Measurements from ENCODE around the gene TMF1.

DNA sequence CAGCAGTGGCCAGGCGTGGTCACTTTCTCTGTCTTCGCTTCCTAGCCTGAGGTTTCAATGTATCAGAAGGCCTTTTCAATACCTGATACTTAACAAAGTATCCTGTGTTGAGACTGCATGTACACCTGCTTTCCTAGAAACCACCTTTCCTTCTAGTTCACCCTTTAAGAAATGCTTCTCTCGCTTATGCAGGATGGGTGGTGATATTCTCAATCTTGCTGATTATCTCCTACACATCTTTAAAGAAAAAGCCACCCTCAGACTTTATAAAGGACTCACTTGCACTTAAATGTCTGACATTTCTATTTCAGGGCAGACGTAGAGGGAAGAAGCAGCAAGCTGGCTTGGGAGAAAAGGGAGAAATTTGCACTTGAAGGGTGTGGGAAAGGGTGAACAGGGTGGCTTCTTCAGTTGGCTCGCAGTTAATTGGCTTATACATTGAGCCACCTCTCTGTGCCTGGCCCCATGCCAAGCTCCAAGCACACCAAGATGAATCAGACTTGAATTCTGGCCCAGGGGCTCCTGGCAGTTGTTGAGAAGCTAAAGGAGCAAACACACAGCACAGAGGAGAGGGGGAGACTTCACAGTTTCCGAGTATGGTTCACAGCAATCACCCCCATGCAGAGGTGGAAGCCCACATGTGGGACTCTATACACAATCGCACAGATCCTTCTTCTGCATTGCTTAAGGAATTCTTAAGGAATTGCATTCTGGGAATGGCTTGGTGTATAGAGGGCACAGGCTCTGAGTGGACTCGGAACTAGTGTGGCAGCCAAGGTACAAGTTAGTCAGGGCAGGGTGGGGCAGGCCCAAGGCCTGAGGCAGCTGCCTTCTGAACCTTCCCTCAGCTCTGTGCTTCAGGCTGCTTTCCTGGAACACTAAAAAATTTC is 33.9 kb upstream of the TMF1 start:
- TF ChIP-seq TAF1 (IDR thresholded peaks at IDR 0.05; ENCODE audit: borderline replicate concordance, insufficient read depth, low read length) (no peak; the same call in 1 of the 2 replicates), POLR2AphosphoS5 (IDR thresholded peaks at IDR 0.05; ENCODE audit: low read depth, low read length) (peak; percentile 29; the same call in 1 of the 2 replicates), SIN3A (IDR thresholded peaks at IDR 0.05; ENCODE audit: borderline replicate concordance, insufficient read depth, low read length) (no peak), FOXP2 (optimal IDR thresholded peaks at IDR 0.05; ENCODE audit: borderline replicate concordance, extremely low read depth, extremely low read length, insufficient read depth) (no peak)
- TF ChIP-seq, protein P1, sequence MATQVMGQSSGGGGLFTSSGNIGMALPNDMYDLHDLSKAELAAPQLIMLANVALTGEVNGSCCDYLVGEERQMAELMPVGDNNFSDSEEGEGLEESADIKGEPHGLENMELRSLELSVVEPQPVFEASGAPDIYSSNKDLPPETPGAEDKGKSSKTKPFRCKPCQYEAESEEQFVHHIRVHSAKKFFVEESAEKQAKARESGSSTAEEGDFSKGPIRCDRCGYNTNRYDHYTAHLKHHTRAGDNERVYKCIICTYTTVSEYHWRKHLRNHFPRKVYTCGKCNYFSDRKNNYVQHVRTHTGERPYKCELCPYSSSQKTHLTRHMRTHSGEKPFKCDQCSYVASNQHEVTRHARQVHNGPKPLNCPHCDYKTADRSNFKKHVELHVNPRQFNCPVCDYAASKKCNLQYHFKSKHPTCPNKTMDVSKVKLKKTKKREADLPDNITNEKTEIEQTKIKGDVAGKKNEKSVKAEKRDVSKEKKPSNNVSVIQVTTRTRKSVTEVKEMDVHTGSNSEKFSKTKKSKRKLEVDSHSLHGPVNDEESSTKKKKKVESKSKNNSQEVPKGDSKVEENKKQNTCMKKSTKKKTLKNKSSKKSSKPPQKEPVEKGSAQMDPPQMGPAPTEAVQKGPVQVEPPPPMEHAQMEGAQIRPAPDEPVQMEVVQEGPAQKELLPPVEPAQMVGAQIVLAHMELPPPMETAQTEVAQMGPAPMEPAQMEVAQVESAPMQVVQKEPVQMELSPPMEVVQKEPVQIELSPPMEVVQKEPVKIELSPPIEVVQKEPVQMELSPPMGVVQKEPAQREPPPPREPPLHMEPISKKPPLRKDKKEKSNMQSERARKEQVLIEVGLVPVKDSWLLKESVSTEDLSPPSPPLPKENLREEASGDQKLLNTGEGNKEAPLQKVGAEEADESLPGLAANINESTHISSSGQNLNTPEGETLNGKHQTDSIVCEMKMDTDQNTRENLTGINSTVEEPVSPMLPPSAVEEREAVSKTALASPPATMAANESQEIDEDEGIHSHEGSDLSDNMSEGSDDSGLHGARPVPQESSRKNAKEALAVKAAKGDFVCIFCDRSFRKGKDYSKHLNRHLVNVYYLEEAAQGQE (IDR thresholded peaks at IDR 0.05; ENCODE audit: insufficient read depth in 1 of 2, low read depth in 2 of 2, low read length in 2 of 2): no peak
